ENCODE results near the gene CREB5. TPM values are rescaled to one million over a fixed set of nuclear protein-coding genes. Genes with fewer than 3 reads are reported as not detected.

CREB5 gene
- total RNA-seq, 1 donor from 2014 or later: 4.6 TPM

GRCh38 chr7:28465697-28466096 is 53.4 kb downstream of the CREB5 start:
- H3K36me3 Mint-ChIP-seq (ENCODE audit: insufficient read depth): no peaks in the 10 kb centered on the region
- DNase-seq (ENCODE audit: low spot score, unreplicated experiment): no peak
- peaks cover 9% of the 10 kb centered on the region for H3K9me3 Mint-ChIP-seq (ENCODE audit: low read depth)
- peaks cover 6% of the 10 kb centered on the region for H3K27me3 Mint-ChIP-seq
- H3K4me3 Mint-ChIP-seq (ENCODE audit: low read depth): no peak overlapping the region
- TF ChIP-seq, protein P1, sequence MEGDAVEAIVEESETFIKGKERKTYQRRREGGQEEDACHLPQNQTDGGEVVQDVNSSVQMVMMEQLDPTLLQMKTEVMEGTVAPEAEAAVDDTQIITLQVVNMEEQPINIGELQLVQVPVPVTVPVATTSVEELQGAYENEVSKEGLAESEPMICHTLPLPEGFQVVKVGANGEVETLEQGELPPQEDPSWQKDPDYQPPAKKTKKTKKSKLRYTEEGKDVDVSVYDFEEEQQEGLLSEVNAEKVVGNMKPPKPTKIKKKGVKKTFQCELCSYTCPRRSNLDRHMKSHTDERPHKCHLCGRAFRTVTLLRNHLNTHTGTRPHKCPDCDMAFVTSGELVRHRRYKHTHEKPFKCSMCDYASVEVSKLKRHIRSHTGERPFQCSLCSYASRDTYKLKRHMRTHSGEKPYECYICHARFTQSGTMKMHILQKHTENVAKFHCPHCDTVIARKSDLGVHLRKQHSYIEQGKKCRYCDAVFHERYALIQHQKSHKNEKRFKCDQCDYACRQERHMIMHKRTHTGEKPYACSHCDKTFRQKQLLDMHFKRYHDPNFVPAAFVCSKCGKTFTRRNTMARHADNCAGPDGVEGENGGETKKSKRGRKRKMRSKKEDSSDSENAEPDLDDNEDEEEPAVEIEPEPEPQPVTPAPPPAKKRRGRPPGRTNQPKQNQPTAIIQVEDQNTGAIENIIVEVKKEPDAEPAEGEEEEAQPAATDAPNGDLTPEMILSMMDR (IDR thresholded peaks at IDR 0.05; ENCODE audit: unreplicated experiment): no peak
- no peaks in the 10 kb centered on the region for H3K4me1 Mint-ChIP-seq (ENCODE audit: low read depth)
- H3K27ac Mint-ChIP-seq: no peak overlapping the region

- TF ChIP-seq, protein P1 (IDR thresholded peaks at IDR 0.05; ENCODE audit: unreplicated experiment): no peak
- H3K27ac Mint-ChIP-seq: no peak overlapping the region
- H3K27me3 Mint-ChIP-seq: peaks cover 6% of the 10 kb centered on the region
- no peaks in the 10 kb centered on the region for H3K4me1 Mint-ChIP-seq (ENCODE audit: low read depth)
- H3K4me3 Mint-ChIP-seq (ENCODE audit: low read depth): no peak overlapping the region
- no peak for DNase-seq (ENCODE audit: low spot score, unreplicated experiment)
- peaks cover 9% of the 10 kb centered on the region for H3K9me3 Mint-ChIP-seq (ENCODE audit: low read depth)
- H3K36me3 Mint-ChIP-seq (ENCODE audit: insufficient read depth): no peaks in the 10 kb centered on the region
Observed at GRCh38 chr7:28466341-28466740, 54.0 kb downstream of the CREB5 start.

DNA sequence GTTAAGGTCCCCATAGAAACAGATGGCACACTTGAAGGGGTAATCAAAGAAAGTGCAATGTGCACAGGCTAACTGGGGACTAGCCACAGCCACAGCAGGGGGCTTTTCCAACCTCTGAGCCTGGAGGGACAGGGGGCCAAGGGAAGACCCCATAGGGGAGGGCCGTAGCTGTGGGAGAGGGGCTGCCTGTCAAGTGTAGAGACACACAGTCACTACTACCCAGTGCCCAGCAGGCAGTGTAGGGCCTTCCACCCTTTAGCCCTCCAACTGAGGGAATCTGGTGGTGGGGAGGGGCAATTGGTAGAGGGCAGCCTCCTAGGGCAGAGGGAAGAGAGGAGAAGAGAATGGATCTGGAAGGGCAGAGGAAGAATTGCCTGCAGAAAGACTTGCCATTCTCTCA is 54.6 kb downstream of the CREB5 start:
- H3K4me1 Mint-ChIP-seq (ENCODE audit: low read depth): no peaks in the 10 kb centered on the region
- H3K36me3 Mint-ChIP-seq (ENCODE audit: insufficient read depth): no peaks in the 10 kb centered on the region

DNA sequence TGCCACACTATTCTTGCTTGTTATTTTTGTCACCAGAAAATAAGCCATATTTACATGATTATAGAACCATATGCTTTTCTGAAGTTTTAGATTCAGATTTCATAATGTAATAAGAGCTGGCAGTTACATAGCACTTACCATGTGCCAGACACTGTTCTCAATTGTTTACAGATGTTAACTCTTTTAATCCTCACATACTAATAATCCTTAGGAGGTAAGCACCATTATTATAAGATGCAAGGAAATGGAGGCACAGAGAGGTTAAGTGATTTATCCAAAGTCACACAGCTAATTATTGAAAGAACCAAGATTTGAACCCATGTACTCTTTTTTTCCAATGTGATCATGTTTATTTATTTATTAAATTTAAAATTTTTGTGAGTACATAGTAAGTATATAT is 57.2 kb downstream of the CREB5 start:
- no peak for DNase-seq (ENCODE audit: low spot score, unreplicated experiment)
- Mint-ChIP-seq H3K27me3 (peaks cover 16% of the 10 kb centered on the region), H3K4me1 (ENCODE audit: low read depth) (peaks cover 11% of the 10 kb centered on the region), H3K4me3 (ENCODE audit: low read depth) (no peak overlapping the region), H3K27ac (no peak overlapping the region), H3K36me3 (ENCODE audit: insufficient read depth) (no peaks in the 10 kb centered on the region), H3K9me3 (ENCODE audit: low read depth) (peaks cover 6% of the 10 kb centered on the region)
- TF ChIP-seq, protein P1 (IDR thresholded peaks at IDR 0.05; ENCODE audit: unreplicated experiment): no peak

More for the DNA sequence above, 54.6 kb downstream of the CREB5 start:
- Mint-ChIP-seq H3K27ac (no peak overlapping the region), H3K4me3 (ENCODE audit: low read depth) (no peak overlapping the region), H3K27me3 (peaks cover 6% of the 10 kb centered on the region), H3K9me3 (ENCODE audit: low read depth) (peaks cover 9% of the 10 kb centered on the region)
- no peak for DNase-seq (ENCODE audit: low spot score, unreplicated experiment)
- TF ChIP-seq, protein P1 (IDR thresholded peaks at IDR 0.05; ENCODE audit: unreplicated experiment): no peak

- TF ChIP-seq, protein P1 (IDR thresholded peaks at IDR 0.05; ENCODE audit: unreplicated experiment): no peak
- Mint-ChIP-seq H3K9me3 (ENCODE audit: low read depth) (peaks cover 6% of the 10 kb centered on the region), H3K36me3 (ENCODE audit: insufficient read depth) (no peaks in the 10 kb centered on the region), H3K27ac (no peak overlapping the region), H3K27me3 (peaks cover 16% of the 10 kb centered on the region), H3K4me3 (ENCODE audit: low read depth) (no peak overlapping the region), H3K4me1 (ENCODE audit: low read depth) (peaks cover 11% of the 10 kb centered on the region)
- no peak for DNase-seq (ENCODE audit: low spot score, unreplicated experiment)
Observed at GRCh38 chr7:28470344-28470743, 58.0 kb downstream of the CREB5 start.

Measured in progenitor cell of endocrine pancreas (in vitro differentiated cells).